K562 (cell line): ENCODE measurements around the gene NOSTRIN. TPM values are rescaled to one million over a fixed set of nuclear protein-coding genes. Genes with fewer than 3 reads are reported as not detected.

ENCODE experiments used
- ARID1B ChIP-seq: fragments of 450-650 bp; IDR thresholded peaks from 2 replicates; pipeline ENCODE4 v1.6.1; 2016; ENCODE audit warnings: antibody characterized with exemption, mild to moderate bottlenecking, inconsistent platforms
- CBFA2T2 ChIP-seq: fragments of 450-650 bp; conservative IDR thresholded peaks from 2 replicates; pipeline ENCODE4 v1.6.1; 2017; ENCODE audit warnings: mild to moderate bottlenecking
- CEBPB ChIP-seq: fragments of 450-650 bp; IDR thresholded peaks from 2 replicates; pipeline ENCODE4 v1.6.1; 2016; ENCODE audit warnings: missing genetic modification characterization, missing compliant biosample characterization
- CHAMP1 ChIP-seq: fragments of 450-650 bp; IDR thresholded peaks from 2 replicates; pipeline ENCODE4 v1.6.1; 2016; ENCODE audit warnings: mild to moderate bottlenecking
- CREB3L1 ChIP-seq: fragments of 450-650 bp; IDR thresholded peaks from 2 replicates; pipeline ENCODE4 v1.6.1; 2014; ENCODE audit warnings: low read depth, mild to moderate bottlenecking, moderate library complexity, borderline replicate concordance
- ELK3 ChIP-seq: fragments of 450-650 bp; formaldehyde crosslinking; IDR thresholded peaks from 2 replicates; pipeline ENCODE4 v1.4.0; 2020; ENCODE audit warnings: mild to moderate bottlenecking
- ETV6 ChIP-seq, 3 experiments: fragments of 150-350 bp in 1 of 3; sonication (generic) in 1 of 3; formaldehyde crosslinking in 1 of 3; IDR thresholded peaks; 2 replicates each; pipeline versions ENCODE4 v1.6.1 to v1.8.0; 2014 to 2022; ENCODE audit warnings: borderline replicate concordance in 2 of 3, low read depth in 2 of 3, antibody characterized with exemption in 1 of 3, low read length in 1 of 3, mild to moderate bottlenecking in 1 of 3, missing genetic modification reagents in 1 of 3
- GABPB1 ChIP-seq: sonication (generic); formaldehyde crosslinking; IDR thresholded peaks from 2 replicates; pipeline ENCODE4 v1.8.0; 2022; ENCODE audit warnings: mild to moderate bottlenecking, missing genetic modification reagents
- KHSRP ChIP-seq: fragments of 450-650 bp; IDR thresholded peaks from 2 replicates; pipeline ENCODE4 v1.6.1; 2017
- NR2C1 ChIP-seq, 2 experiments: fragments of 450-650 bp; IDR thresholded peaks; 2 replicates each; pipeline ENCODE4 v1.6.1; 2017; ENCODE audit warnings: mild to moderate bottlenecking in 2 of 2, antibody characterized with exemption in 1 of 2, inconsistent platforms in 1 of 2, missing compliant biosample characterization in 1 of 2, missing genetic modification characterization in 1 of 2
- PHF8 ChIP-seq: fragments of 200-600 bp; sonication (generic); IDR thresholded peaks from 2 replicates; pipeline ENCODE4 v1.6.1; 2012; ENCODE audit warnings: mixed run types, mild to moderate bottlenecking, inconsistent platforms, low read length, moderate library complexity, borderline replicate concordance
- PREB ChIP-seq: sonication (generic); formaldehyde crosslinking; IDR thresholded peaks from 2 replicates; pipeline ENCODE4 v1.8.1; 2023; ENCODE audit warnings: mild to moderate bottlenecking, missing genetic modification reagents
- RCOR1 ChIP-seq, 2 experiments: IDR thresholded peaks; 2 replicates each; pipeline ENCODE4 v1.6.1; 2012; ENCODE audit warnings: low read depth in 2 of 2, low read length in 2 of 2, borderline replicate concordance in 1 of 2, improper control_type of control experiment in 1 of 2
- SIRT6 ChIP-seq: IDR thresholded peaks from one replicate; pipeline ENCODE4 v1.6.1; 2012; ENCODE audit warnings: low read depth, mild to moderate bottlenecking, control low read depth, inconsistent platforms, low read length, moderate library complexity
- SP1 ChIP-seq: sonication (generic); formaldehyde crosslinking; IDR thresholded peaks from 2 replicates; pipeline ENCODE4 v1.8.1; 2022; ENCODE audit warnings: mild to moderate bottlenecking, missing genetic modification reagents
- STAT5A ChIP-seq: IDR thresholded peaks from 2 replicates; pipeline ENCODE4 v1.6.1; 2012; ENCODE audit warnings: low read length, inconsistent platforms, borderline replicate concordance
- TEAD4 ChIP-seq, 2 experiments: sonication (generic) in 1 of 2; formaldehyde crosslinking in 1 of 2; IDR thresholded peaks; 2 replicates each; pipeline versions ENCODE4 v1.6.1 to v1.8.0; 2012 to 2022; ENCODE audit warnings: borderline replicate concordance in 1 of 2, inconsistent platforms in 1 of 2, low read length in 1 of 2, mild to moderate bottlenecking in 1 of 2, missing genetic modification reagents in 1 of 2
- ZBED1 ChIP-seq: IDR thresholded peaks from 2 replicates; pipeline ENCODE4 v1.6.1; 2014
- ZEB2 ChIP-seq: fragments of 450-650 bp; IDR thresholded peaks from 2 replicates; pipeline ENCODE4 v1.6.1; 2016
- ZNF184 ChIP-seq: sonication (generic); formaldehyde crosslinking; IDR thresholded peaks from 2 replicates; pipeline ENCODE4 v1.5.0; 2020; ENCODE audit warnings: missing genetic modification reagents
- ZNF217 ChIP-seq: sonication (generic); formaldehyde crosslinking; IDR thresholded peaks from 2 replicates; pipeline ENCODE4 v1.8.0; 2022; ENCODE audit warnings: mild to moderate bottlenecking, missing genetic modification reagents
- ZNF766 ChIP-seq: fragments of 200-800 bp; sonication (Bioruptor generic); conservative IDR thresholded peaks from 2 replicates; pipeline ENCODE4 v1.6.1; 2016; ENCODE audit warnings: missing genetic modification characterization, missing compliant biosample characterization
- ZNF79 ChIP-seq: fragments of 250-450 bp; sonication (Bioruptor Pico); IDR thresholded peaks from 2 replicates; pipeline ENCODE4 v1.4.0; 2020; ENCODE audit warnings: low read depth, mild to moderate bottlenecking, moderate library complexity
- polyA plus RNA-seq, 8 experiments: library from polyadenylated mRNA; depleted of rRNA in 4 of 8; stranded (reverse) in 5 of 8; unstranded in 3 of 8; fragments of >200 nt; fragmentation: Nextera tagmentation in 2 of 8; fragmentation: Illumina TruSeq in 1 of 8; extraction: Ambion mirVana in 2 of 8; extraction: Trizol in 1 of 8; gene quantifications; 2 replicates each; pipeline versions ENCODE4 v1.2.1 to v1.2.3, GENCODE V29; 2011 to 2014; ENCODE audit warnings: inconsistent platforms in 1 of 8, missing spikeins in 1 of 8
- total RNA-seq, 7 experiments: library from RNA; depleted of rRNA in 6 of 7; stranded (reverse); fragments of >200 nt in 6 of 7; fragmentation: Illumina TruSeq in 2 of 7; extraction: Trizol in 2 of 7; gene quantifications; 2 replicates each; pipeline versions ENCODE4 v1.2.1 to v1.2.3, GENCODE V29; 2011 to 2021; ENCODE audit warnings: low replicate concordance in 1 of 7

The NOSTRIN gene
- total and polyA plus RNA-seq, 9 of the 15 experiments (the other 6 are each of a cell fraction or from before 2014, with no cell fraction given) = 26.7 to 82.9 (median 56.3) TPM

- TF ChIP-seq GABPB1 (CRISPR knock-in tag) (no peak), ZNF79 (CRISPR knock-in tag) (no peak), ARID1B (peak; percentile 56), CEBPB (peak; percentile 58), SIRT6 (no peak), SP1 (CRISPR knock-in tag) (peak; percentile 44; the same call in 1 of the 2 replicates), STAT5A (no peak), NR2C1 (IDR thresholded peaks at IDR 0.05) (no peak), NR2C1 (tag; IDR thresholded peaks at IDR 0.05) (0 out of 2 replicates have a peak, but pooled peaks have one; percentile 15), PREB (no peak), CREB3L1 (no peak), ZEB2 (no peak), ZNF217 (CRISPR knock-in tag) (no peak), ELK3 (CRISPR knock-in tag) (no peak), CHAMP1 (no peak), ETV6 (IDR thresholded peaks at IDR 0.05; ENCODE audit: borderline replicate concordance in 1 of 2, low read depth in 2 of 2, low read length in 1 of 2) (no peak), ETV6 (CRISPR knock-in tag; IDR thresholded peaks at IDR 0.05; ENCODE audit: borderline replicate concordance) (no peak), ZNF184 (no peak), CBFA2T2 (0 out of 2 replicates have a peak, but pooled peaks have one; percentile 16), RCOR1 (IDR thresholded peaks at IDR 0.05; ENCODE audit: borderline replicate concordance in 1 of 2, low read depth in 2 of 2, low read length in 2 of 2) (peak in 1 of 2 experiments; percentile 43; a peak in 1 of 4 replicates), TEAD4 (IDR thresholded peaks at IDR 0.05; ENCODE audit: low read length) (no peak; the same call in 1 of the 2 replicates), TEAD4 (CRISPR knock-in tag; IDR thresholded peaks at IDR 0.05; ENCODE audit: borderline replicate concordance) (no peak), ZNF766 (0 out of 2 replicates have a peak, but pooled peaks have one; percentile 5), PHF8 (no peak), ZBED1 (no peak), KHSRP (no peak)
Observed at GRCh38 chr2:168797286-168797655, 5.2 kb upstream of the NOSTRIN start (continued).
